ENCODE results near the gene GOLGA8G.
"Not testable (repeated sequence)": the region's sequence is repeated elsewhere in the genome, so short reads cannot be mapped to it uniquely, and the experiment has no call there.

GOLGA8G gene, protein sequence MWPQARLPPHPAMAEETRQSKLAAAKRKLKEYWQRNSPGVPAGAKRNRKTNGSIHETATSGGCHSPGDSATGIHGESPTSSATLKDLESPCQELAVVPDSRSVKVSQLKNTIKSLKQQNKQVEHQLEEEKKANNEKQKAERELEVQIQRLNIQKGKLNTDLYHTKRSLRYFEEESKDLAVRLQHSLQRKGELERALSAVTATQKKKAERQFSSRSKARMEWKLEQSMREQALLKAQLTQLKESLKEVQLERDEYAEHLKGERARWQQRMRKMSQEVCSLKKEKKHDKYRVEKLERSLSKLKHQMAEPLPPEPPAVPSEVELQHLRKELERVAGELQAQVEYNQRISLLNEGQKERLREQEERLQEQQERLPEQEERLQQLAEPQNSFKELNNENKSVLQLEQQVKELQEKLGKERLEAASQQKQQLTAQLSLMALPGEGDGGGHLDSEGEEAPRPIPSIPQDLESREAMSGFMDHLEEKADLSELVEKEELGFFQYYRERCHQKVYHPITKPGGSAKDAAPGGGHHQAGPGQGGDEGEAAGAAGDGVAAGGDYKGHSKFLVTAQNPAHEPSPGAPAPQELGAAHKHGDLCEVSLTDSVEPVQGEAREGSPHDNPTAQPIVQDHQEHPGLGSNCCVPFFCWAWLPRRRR

GRCh38 chr15:28532954-28533353, at the start of gene GOLGA8G:
Gene GOLGA8G (minus strand): TSS chr15:28532971. CDS start chr15:28532909, 62 bp downstream.
- not testable (repeated sequence) for DNase-seq

GRCh38 chr15:28573351-28573750, 40.6 kb upstream of the GOLGA8G start:
- not testable (repeated sequence) for DNase-seq

GRCh38 chr15:28553268-28553667, 20.5 kb upstream of the GOLGA8G start, which contains the start of gene GOLGA6L25:
Gene GOLGA6L25 (plus strand): TSS chr15:28553568. CDS start chr15:28553629, 61 bp downstream.
- DNase-seq: not testable (repeated sequence)

- not testable (repeated sequence) for DNase-seq
These were observed 17.6 kb downstream of the GOLGA8G start for GRCh38 chr15:28515208-28515607.

- DNase-seq: not testable (repeated sequence)
These were observed 18.6 kb downstream of the GOLGA8G start for GRCh38 chr15:28514128-28514527.

DNA sequence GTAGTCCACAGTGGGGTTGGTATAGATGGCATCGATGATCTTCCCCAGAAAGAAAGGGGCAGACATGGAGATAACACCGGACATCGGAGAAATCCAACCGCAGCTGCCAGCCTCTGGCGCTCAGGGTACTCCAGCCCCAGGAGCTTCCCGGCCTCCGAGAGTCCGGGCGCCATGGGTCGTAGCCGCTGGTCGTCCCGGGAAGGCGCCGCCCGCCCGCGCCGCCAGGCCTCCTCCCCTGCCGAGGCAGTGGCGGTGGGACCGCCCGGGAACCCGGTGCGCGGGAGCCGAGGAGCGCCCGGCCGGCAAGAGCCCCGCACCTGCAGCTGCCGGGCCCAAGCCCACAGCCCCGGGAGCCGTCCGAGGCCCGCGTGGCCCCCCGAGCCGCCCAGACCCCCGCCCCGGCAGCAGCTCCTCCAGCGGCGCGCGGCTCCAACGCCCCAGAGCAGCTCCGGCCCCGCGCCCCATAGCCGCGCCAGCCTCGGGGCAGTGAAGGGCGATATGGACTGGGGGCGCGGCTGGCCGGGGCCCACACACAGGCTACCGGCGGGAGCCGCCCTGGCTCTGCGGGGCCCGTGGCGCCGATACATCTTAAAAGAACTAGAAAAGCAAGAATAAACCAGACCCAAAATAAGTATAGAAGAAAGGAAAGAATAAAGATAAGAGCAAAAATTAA, 24.4 kb downstream of the GOLGA8G start:
- not testable (repeated sequence) for DNase-seq

DNA sequence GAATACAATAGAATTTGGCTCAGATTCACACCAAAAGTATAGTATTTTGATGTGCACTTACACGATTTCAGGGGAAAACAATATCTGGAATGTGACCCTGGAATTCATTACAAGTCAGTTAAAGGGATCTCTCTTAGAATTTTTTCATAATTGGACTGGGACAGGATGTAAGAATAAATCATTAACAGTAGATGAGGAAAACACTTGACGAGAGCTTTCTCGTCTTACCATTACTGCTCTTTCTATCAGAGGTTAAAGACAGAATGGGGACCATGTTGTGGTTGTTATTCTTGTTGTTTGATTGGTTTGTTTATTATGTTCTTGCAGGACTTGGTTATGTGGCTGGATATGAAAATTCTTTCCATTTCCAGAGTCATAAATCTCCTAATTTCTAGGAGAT, 51.4 kb downstream of the GOLGA8G start:
- not testable (repeated sequence) for DNase-seq
